Ectodermal cell (in vitro differentiated cells): ENCODE measurements around the gene TADA2B.
"Not testable (repeated sequence)": the region's sequence is repeated elsewhere in the genome, so short reads cannot be mapped to it uniquely, and the experiment has no call there.

ENCODE experiments used
- H3K27ac ChIP-seq: 2 replicates; pipeline ENCODE4 v1.7.0; 2013; ENCODE audit warnings: mild to moderate bottlenecking, low read depth, low read length; ENCODE audit not compliant: insufficient read depth, poor library complexity, severe bottlenecking
- H3K27me3 ChIP-seq: 2 replicates; pipeline ENCODE4 v1.7.0; 2013; ENCODE audit warnings: mild to moderate bottlenecking, low read length; ENCODE audit not compliant: insufficient read depth, control insufficient read depth, poor library complexity, severe bottlenecking
- H3K36me3 ChIP-seq: one replicate; pipeline ENCODE4 v1.7.0; 2013; ENCODE audit warnings: low read length; ENCODE audit not compliant: control insufficient read depth, insufficient read depth
- H3K4me1 ChIP-seq: one replicate; pipeline ENCODE4 v1.7.0; 2013; ENCODE audit warnings: low read length; ENCODE audit not compliant: control insufficient read depth, insufficient read depth
- H3K4me3 ChIP-seq: 2 replicates; pipeline ENCODE4 v1.7.0; 2013; ENCODE audit warnings: low read depth, low read length, control low read depth; ENCODE audit not compliant: insufficient read depth
- H3K9me3 ChIP-seq: 2 replicates; pipeline ENCODE4 v1.7.0; 2013; ENCODE audit warnings: mild to moderate bottlenecking, low read length, moderate library complexity; ENCODE audit not compliant: control insufficient read depth
- WGBS, 2 experiments: methylation state at CpG; one replicate each; pipeline ENCODE4 v1.1.7; 2013; ENCODE audit warnings: missing lambda C conversion rate in 2 of 2; 5-methylcytosine and 5-hydroxymethylcytosine counted together

The TADA2B gene

GRCh38 chr4:7076696-7077082 lies 33.5 kb downstream of the TADA2B start:
- H3K27ac ChIP-seq, result no peak overlapping the region
- H3K27me3 ChIP-seq, result peaks cover 11% of the 10 kb centered on the region
- no peaks in the 10 kb centered on the region for H3K36me3 ChIP-seq
- H3K9me3 ChIP-seq, result no peaks in the 10 kb centered on the region
- no peaks in the 10 kb centered on the region for H3K4me1 ChIP-seq
- WGBS, 2 experiments, result 84 to 87% methylated on average over 6 of the region's 6 CpGs
- H3K4me3 ChIP-seq, result no peak overlapping the region

- no peak overlapping the region for H3K27ac ChIP-seq
- no peaks in the 10 kb centered on the region for H3K36me3 ChIP-seq
- no peaks in the 10 kb centered on the region for H3K4me1 ChIP-seq
- 93 to 94% methylated on average over 12 of the region's 12 CpGs for WGBS, 2 experiments
- H3K4me3 ChIP-seq, result no peak overlapping the region
- no peaks in the 10 kb centered on the region for H3K9me3 ChIP-seq
- H3K27me3 ChIP-seq, result peaks cover 5% of the 10 kb centered on the region
Measured at GRCh38 chr4:7077371-7077770, 34.2 kb downstream of the TADA2B start.

- Histone ChIP-seq H3K27me3 (peaks cover 5% of the 10 kb centered on the region), H3K9me3 (no peaks in the 10 kb centered on the region), H3K4me3 (no peak overlapping the region), H3K36me3 (no peaks in the 10 kb centered on the region), H3K27ac (no peak overlapping the region), H3K4me1 (no peaks in the 10 kb centered on the region)
- 85 to 88% methylated on average over 5 of the region's 5 CpGs for WGBS, 2 experiments
Measured at GRCh38 chr4:7078025-7078424, 34.9 kb downstream of the TADA2B start.

GRCh38 chr4:7079483-7079882 lies 36.3 kb downstream of the TADA2B start:
- not testable (repeated sequence) for H3K27me3 ChIP-seq, H3K36me3 ChIP-seq, H3K27ac ChIP-seq, H3K4me1 ChIP-seq, H3K9me3 ChIP-seq, H3K4me3 ChIP-seq

GRCh38 chr4:7079909-7080308 lies 36.7 kb downstream of the TADA2B start:
- H3K36me3 ChIP-seq, H3K4me3 ChIP-seq, H3K4me1 ChIP-seq, H3K9me3 ChIP-seq, H3K27me3 ChIP-seq, H3K27ac ChIP-seq: not testable (repeated sequence)
- WGBS, 2 experiments, result 78 to 86% methylated on average over 2 of the region's 2 CpGs

- 74 to 77% methylated on average over 9 of the region's 9 CpGs for WGBS, 2 experiments
- H3K27ac ChIP-seq, result no peak overlapping the region
Measured at GRCh38 chr4:7083597-7084563, 40.7 kb downstream of the TADA2B start.

GRCh38 chr4:7084564-7084961 lies 41.4 kb downstream of the TADA2B start:
- H3K27me3 ChIP-seq, result peaks cover 21% of the 10 kb centered on the region
- WGBS, 2 experiments, result 63 to 66% methylated on average over 9 of the region's 9 CpGs
- H3K9me3 ChIP-seq, H3K4me3 ChIP-seq, H3K27ac ChIP-seq, H3K4me1 ChIP-seq, H3K36me3 ChIP-seq: not testable (repeated sequence)

More at GRCh38 chr4:7083597-7084563, 40.7 kb downstream of the TADA2B start:
- Histone ChIP-seq H3K4me3 (no peak overlapping the region), H3K36me3 (no peaks in the 10 kb centered on the region), H3K4me1 (no peaks in the 10 kb centered on the region), H3K9me3 (peaks cover 7% of the 10 kb centered on the region), H3K27me3 (peaks cover 14% of the 10 kb centered on the region)

- Histone ChIP-seq H3K27me3 (peaks cover 32% of the 10 kb centered on the region), H3K4me1 (no peaks in the 10 kb centered on the region), H3K4me3 (no peak overlapping the region), H3K36me3 (no peaks in the 10 kb centered on the region), H3K27ac (no peak overlapping the region), H3K9me3 (peaks cover 7% of the 10 kb centered on the region)
- 59 to 63% methylated on average over 1 of the region's 1 CpG for WGBS, 2 experiments
Measured at GRCh38 chr4:7086384-7086783, 43.2 kb downstream of the TADA2B start.

- Histone ChIP-seq H3K36me3 (no peaks in the 10 kb centered on the region), H3K4me3 (no peak overlapping the region), H3K9me3 (peaks cover 7% of the 10 kb centered on the region), H3K4me1 (no peaks in the 10 kb centered on the region), H3K27ac (no peak overlapping the region), H3K27me3 (peaks cover 31% of the 10 kb centered on the region)
- WGBS, 2 experiments, result 81% methylated on average over 3 of the region's 3 CpGs
Measured at GRCh38 chr4:7087036-7087435, 43.9 kb downstream of the TADA2B start.

- no peaks in the 10 kb centered on the region for H3K4me1 ChIP-seq
- WGBS, 2 experiments, result 82 to 86% methylated on average over 5 of the region's 5 CpGs
- H3K27ac ChIP-seq, result no peak overlapping the region
- H3K36me3 ChIP-seq, result no peaks in the 10 kb centered on the region
- peaks cover 7% of the 10 kb centered on the region for H3K9me3 ChIP-seq
- H3K4me3 ChIP-seq, result no peak overlapping the region
- peaks cover 45% of the 10 kb centered on the region for H3K27me3 ChIP-seq
Measured at GRCh38 chr4:7089213-7089986, 46.2 kb downstream of the TADA2B start.
